CD4-positive, alpha-beta T cell treated with Interferon alpha-2 for 1 hour (primary cell): Measurements from ENCODE around the gene POLR3B.
"Not testable (repeated sequence)": the region's sequence is repeated elsewhere in the genome, so short reads cannot be mapped to it uniquely, and the experiment has no call there.

Experiments
- DNase-seq, 2 donors: peaks; one replicate each; pipeline ENCODE4 v3.0.0-alpha.2; 2020 to 2022

Gene POLR3B

GRCh38 chr12:106417926-106418910 is 60.7 kb downstream of the POLR3B start:
- DNase-seq, result no peak

- DNase-seq, result no peak
Observed at GRCh38 chr12:106418970-106419369, 61.4 kb downstream of the POLR3B start.

GRCh38 chr12:106423291-106423690 is 65.7 kb downstream of the POLR3B start:
- no peak for DNase-seq

DNA sequence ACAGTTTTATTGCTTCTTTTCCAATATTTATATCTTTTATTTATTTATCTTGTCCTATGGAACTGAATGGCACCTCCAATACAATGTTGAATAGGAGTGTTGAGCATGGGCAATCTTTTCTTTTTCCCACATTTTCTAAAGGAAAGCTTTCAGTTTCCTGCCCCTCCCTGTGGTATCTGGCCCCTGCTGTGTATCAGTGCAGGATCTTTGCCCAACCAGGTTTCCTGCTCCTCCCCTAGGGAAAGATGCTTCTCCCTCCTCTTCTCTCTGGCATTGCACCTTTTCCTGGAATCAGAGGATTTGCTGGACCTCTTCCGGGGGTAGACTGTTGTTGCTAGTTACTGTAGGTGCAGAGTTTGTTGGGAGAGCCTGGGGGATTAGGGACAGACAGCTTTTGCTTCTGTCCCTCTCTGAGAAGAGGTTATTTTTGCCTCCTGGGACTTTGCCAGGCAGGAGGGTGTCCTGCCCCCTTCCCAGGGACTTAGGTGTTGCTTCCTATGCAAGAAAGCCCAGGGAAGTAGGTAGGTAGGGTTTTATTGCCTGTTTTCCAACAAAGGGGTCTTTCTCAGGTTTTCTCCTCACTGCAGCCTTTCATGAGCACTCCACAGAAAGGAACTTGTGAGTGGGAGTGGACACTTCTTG is 67.6 kb downstream of the POLR3B start:
- no peak for DNase-seq

GRCh38 chr12:106427917-106428316 is 70.4 kb downstream of the POLR3B start:
- no peak for DNase-seq

- DNase-seq, result no peak
Observed at GRCh38 chr12:106428384-106428783, 70.8 kb downstream of the POLR3B start.

GRCh38 chr12:106429043-106429552 is 71.5 kb downstream of the POLR3B start:
- no peak for DNase-seq

GRCh38 chr12:106429636-106430035 is 72.1 kb downstream of the POLR3B start:
- DNase-seq, result no peak

DNA sequence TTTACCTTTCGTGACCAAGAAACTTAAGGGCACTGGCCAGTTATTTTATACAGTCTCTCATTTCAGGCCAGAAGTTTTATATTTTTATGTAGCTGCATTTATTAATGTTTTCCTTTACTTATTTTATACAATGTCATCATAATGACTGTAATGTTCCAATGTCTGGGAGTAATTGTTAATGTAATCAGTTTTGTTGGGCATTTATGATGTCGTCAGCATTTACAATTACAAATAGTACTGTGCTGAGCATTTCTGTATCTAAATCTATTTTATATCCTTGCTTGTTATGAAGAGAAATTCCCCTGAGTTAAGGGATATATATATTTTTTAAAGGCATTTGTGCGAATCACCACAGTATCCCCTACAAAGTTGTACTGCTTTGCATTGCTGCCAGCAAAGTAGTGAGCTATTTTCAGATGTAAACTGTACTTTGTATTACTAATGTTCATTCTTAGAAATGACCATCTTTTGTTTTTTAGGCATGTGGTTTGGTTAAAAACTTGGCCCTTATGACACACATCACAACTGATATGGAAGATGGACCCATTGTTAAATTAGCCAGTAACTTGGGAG is 74.4 kb downstream of the POLR3B start:
- DNase-seq, result no peak

GRCh38 chr12:106433055-106433454 is 75.5 kb downstream of the POLR3B start:
- DNase-seq, result no peak

- DNase-seq, result no peak
Observed at GRCh38 chr12:106434526-106434925, 77.0 kb downstream of the POLR3B start.

GRCh38 chr12:106436164-106436563 is 78.6 kb downstream of the POLR3B start:
- DNase-seq, result no peak

GRCh38 chr12:106442575-106442974 is 85.0 kb downstream of the POLR3B start:
- DNase-seq, result no peak

- DNase-seq, result no peak
Observed at GRCh38 chr12:106445053-106445452, 87.5 kb downstream of the POLR3B start.

GRCh38 chr12:106445959-106446358 is 88.4 kb downstream of the POLR3B start:
- DNase-seq, result no peak

DNA sequence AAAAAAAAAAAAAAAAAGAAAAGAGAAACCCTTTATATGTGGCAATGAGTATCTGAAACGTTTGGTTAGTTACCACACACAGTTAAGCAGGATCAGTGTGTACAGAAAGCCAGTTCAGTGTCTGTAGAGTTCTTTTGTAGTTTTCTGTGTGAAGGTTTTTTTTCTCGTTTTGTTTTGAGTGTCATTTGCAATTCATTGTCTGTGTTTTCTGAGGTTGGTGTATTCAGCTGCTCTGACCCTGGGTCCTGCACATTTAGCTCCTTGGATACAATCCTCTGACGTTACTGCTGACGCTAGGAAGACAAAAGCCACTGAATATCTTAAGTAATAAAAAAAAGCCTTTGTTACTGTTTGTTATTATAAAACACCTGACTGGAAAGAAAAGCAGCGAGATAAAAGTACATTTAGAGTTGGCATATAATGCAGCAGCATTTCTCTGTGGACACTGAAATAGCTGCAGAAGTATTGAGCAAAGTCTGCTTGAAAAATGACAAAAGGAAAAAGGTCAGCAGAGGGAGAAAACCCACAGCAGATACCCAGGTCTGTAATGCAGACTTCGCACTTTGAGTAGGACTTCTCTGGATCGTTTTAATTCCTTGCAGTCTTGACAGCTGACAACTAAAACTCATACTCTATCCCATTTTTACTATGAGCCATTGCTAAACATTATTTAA is 89.0 kb downstream of the POLR3B start:
- DNase-seq, result no peak

- no peak for DNase-seq
Observed at GRCh38 chr12:106452309-106452708, 94.8 kb downstream of the POLR3B start.

DNA sequence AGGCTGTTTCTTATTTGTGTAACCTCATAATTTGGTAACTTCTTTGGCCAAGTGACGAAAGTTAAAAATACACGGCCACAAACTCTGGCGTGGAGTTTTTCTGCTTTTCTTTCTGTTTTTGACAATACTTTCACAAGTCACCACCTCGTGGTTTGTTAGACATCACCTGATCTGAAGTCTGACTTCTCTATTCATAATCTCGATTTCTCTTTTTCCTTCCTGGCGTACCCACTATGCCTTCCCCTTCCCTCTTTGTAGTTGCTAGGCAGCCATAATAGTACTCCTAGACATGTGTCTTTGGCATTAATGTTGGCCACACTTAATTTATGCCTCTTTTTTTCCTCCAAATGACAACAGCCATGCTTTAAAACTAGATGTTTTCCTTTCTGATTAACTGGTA is 97.6 kb downstream of the POLR3B start:
- DNase-seq, result no peak

- no peak for DNase-seq
Observed at GRCh38 chr12:106459124-106459523, 101.6 kb downstream of the POLR3B start.

- no peak for DNase-seq
Observed at GRCh38 chr12:106459534-106459933, 102.0 kb downstream of the POLR3B start.

DNA sequence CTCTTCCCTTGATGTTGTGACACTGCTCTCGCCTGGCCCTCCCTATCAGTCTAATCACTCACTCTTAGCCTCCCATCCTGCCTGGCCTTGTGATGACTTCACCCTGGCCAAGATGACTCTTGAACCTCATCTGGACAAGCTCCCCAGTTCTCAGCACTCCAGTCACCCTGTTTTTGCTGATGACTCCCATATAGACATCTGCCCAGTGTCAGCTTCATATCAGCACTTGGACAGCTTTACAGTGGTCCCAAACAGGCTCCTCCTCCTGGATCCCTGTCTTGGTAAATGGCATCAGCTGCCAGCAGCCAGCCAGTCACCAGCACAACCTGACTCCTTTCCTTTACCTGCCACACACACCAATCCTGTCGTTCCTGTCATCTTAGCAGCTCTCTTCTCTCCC is 104.2 kb downstream of the POLR3B start:
- DNase-seq, result no peak

- not testable (repeated sequence) for DNase-seq
Observed at GRCh38 chr12:106465605-106466004, 108.1 kb downstream of the POLR3B start.

- not testable (repeated sequence) for DNase-seq
Observed at GRCh38 chr12:106475662-106476061, 118.1 kb downstream of the POLR3B start.
